A549 (cell line): ENCODE measurements around the gene XPNPEP3. TPM values are rescaled to one million over a fixed set of nuclear protein-coding genes. Genes with fewer than 3 reads are reported as not detected.
"Not testable (repeated sequence)": the region's sequence is repeated elsewhere in the genome, so short reads cannot be mapped to it uniquely, and the experiment has no call there.

Experiments
- ATAC-seq, 2 experiments: fragments of 200-7000 bp in 1 of 2; fragments of >200 bp in 1 of 2; cut with Nextera tagmentation in 1 of 2; cut with Tn5 transposase in 1 of 2; 3 replicates each; pipeline versions ENCODE4 v1.8.0 to v1.9.1; 2018 to 2020; ENCODE audit warnings: mild to moderate bottlenecking in 1 of 2, moderate library complexity in 1 of 2
- CTCF ChIA-PET: fragments of 300-600 bp; sonication (Branson Sonifier 250); formaldehyde crosslinking; extraction: SDS; loops from one replicate; lab custom pipeline; 2021; ENCODE audit warnings: antibody characterized with exemption, inconsistent platforms; lab: Yijun Ruan, JAX
- POLR2A ChIA-PET: fragments of 350-600 bp; formaldehyde crosslinking; extraction: SDS; loops from one replicate; lab custom pipeline; 2021; ENCODE audit warnings: antibody characterized with exemption, inconsistent platforms; lab: Yijun Ruan, JAX
- DNase-seq, 2 experiments: peaks; one replicate each; pipeline versions ENCODE4 v3.0.0 to v3.0.0-alpha.2; 2011 to 2016; ENCODE audit warnings: low read depth in 1 of 2, low spot score in 1 of 2
- FAIRE-seq: peaks from 2 replicates; lab custom pipeline; 2011; peaks lifted over from hg19 to GRCh38; lab: Jason Lieb, UNC
- H3K27ac ChIP-seq, 2 experiments: fragments of >200 bp; sonication (Bioruptor Twin); formaldehyde crosslinking; 3 replicates each; pipeline ENCODE4 v1.5.1; 2016 to 2017
- H3K4me1 ChIP-seq: fragments of >200 bp; sonication (Bioruptor Twin); formaldehyde crosslinking; 3 replicates; pipeline ENCODE4 v1.6.1; 2016
- H3K4me2 ChIP-seq: fragments of >200 bp; sonication (Bioruptor Twin); formaldehyde crosslinking; 3 replicates; pipeline ENCODE4 v1.6.1; 2016
- H3K4me3 ChIP-seq: fragments of >200 bp; sonication (Bioruptor Twin); formaldehyde crosslinking; 3 replicates; pipeline ENCODE4 v1.5.1; 2016
- H3K9me3 ChIP-seq: fragments of >200 bp; sonication (Bioruptor Twin); formaldehyde crosslinking; 3 replicates; pipeline ENCODE4 v1.6.1; 2016
- BHLHE40 ChIP-seq: IDR thresholded peaks from 2 replicates; pipeline ENCODE4 v1.6.1; 2012; ENCODE audit warnings: low read depth, low read length, inconsistent platforms
- CBX2 ChIP-seq: fragments of 200-600 bp; sonication (generic); IDR thresholded peaks from 2 replicates; pipeline ENCODE4 v1.6.1; 2016; ENCODE audit warnings: low read depth, mild to moderate bottlenecking, borderline replicate concordance
- EHF ChIP-seq: fragments of 250-450 bp; sonication (Bioruptor Pico); IDR thresholded peaks from 2 replicates; pipeline ENCODE4 v1.5.0; 2020; ENCODE audit warnings: mild to moderate bottlenecking
- ESRRA ChIP-seq: fragments of 150-350 bp; IDR thresholded peaks from 2 replicates; pipeline ENCODE4 v1.6.1; 2014; ENCODE audit warnings: mild to moderate bottlenecking, low read length, borderline replicate concordance
- FOSB ChIP-seq: fragments of 250-450 bp; sonication (Bioruptor Pico); IDR thresholded peaks from 2 replicates; pipeline ENCODE4 v1.5.0; 2020; ENCODE audit warnings: mild to moderate bottlenecking, moderate library complexity
- FOSL2 ChIP-seq, 2 experiments: fragments of 450-650 bp in 1 of 2; fragments of >200 bp in 1 of 2; sonication (Bioruptor Twin) in 1 of 2; formaldehyde crosslinking; IDR thresholded peaks; 2 replicates each; pipeline versions ENCODE4 v1.5.0 to v1.6.1; 2016 to 2020; ENCODE audit warnings: mild to moderate bottlenecking in 1 of 2, moderate library complexity in 1 of 2
- FOXS1 ChIP-seq: fragments of 250-450 bp; sonication (Bioruptor Pico); IDR thresholded peaks from 2 replicates; pipeline ENCODE4 v1.5.0; 2020; ENCODE audit warnings: mild to moderate bottlenecking, moderate library complexity
- GATA3 ChIP-seq: IDR thresholded peaks from 2 replicates; pipeline ENCODE4 v1.6.1; 2012; ENCODE audit warnings: borderline replicate concordance
- HEYL ChIP-seq: fragments of 250-450 bp; sonication (Bioruptor Pico); IDR thresholded peaks from 2 replicates; pipeline ENCODE4 v1.8.0; 2021; ENCODE audit warnings: mild to moderate bottlenecking, moderate library complexity
- HOXA7 ChIP-seq: fragments of 250-450 bp; sonication (Bioruptor Pico); IDR thresholded peaks from 2 replicates; pipeline ENCODE4 v1.5.0; 2020; ENCODE audit warnings: mild to moderate bottlenecking, moderate library complexity
- HOXB5 ChIP-seq: fragments of 250-450 bp; sonication (Bioruptor Pico); IDR thresholded peaks from 2 replicates; pipeline ENCODE4 v1.5.0; 2020; ENCODE audit warnings: mild to moderate bottlenecking, moderate library complexity
- JUNB ChIP-seq: fragments of >200 bp; sonication (Bioruptor Twin); formaldehyde crosslinking; IDR thresholded peaks from 2 replicates; pipeline ENCODE4 v1.6.1; 2016
- MAFK ChIP-seq: fragments of 450-650 bp; IDR thresholded peaks from 2 replicates; pipeline ENCODE4 v1.6.1; 2014; ENCODE audit not compliant: partially characterized antibody
- MYC ChIP-seq: IDR thresholded peaks from 2 replicates; pipeline ENCODE4 v1.6.1; 2012; ENCODE audit warnings: mild to moderate bottlenecking, inconsistent platforms, low read length, improper control_type of control experiment, borderline replicate concordance
- RAD21 ChIP-seq, 2 experiments: fragments of >200 bp in 1 of 2; sonication (Bioruptor Twin) in 1 of 2; formaldehyde crosslinking in 1 of 2; IDR thresholded peaks in 1 of 2; conservative IDR thresholded peaks in 1 of 2; 2 replicates in 1 of 2; 3 replicates in 1 of 2; pipeline ENCODE4 v1.6.1; 2012 to 2018; ENCODE audit warnings: inconsistent platforms in 1 of 2
- SMC3 ChIP-seq: fragments of >200 bp; sonication (Bioruptor Twin); formaldehyde crosslinking; IDR thresholded peaks from 3 replicates; pipeline ENCODE4 v1.6.1; 2018; ENCODE audit warnings: inconsistent platforms
- WGBS: methylation state at CpG from one replicate; pipeline ENCODE4 v1.1.6; 2017; ENCODE audit errors: missing lambda C conversion rate; 5-methylcytosine and 5-hydroxymethylcytosine counted together
- polyA plus RNA-seq, 4 experiments: library from polyadenylated mRNA; depleted of rRNA in 3 of 4; stranded (reverse); fragments of >200 nt; fragmentation: RNase III in 1 of 4; extraction: RNeasy Plus Mini Kit Qiagen cat#74134 plus additional on column Dnase treatment in 1 of 4; gene quantifications; 2 replicates in 3 of 4; 3 replicates in 1 of 4; pipeline ENCODE4 v1.2.3, GENCODE V29; 2011 to 2017
- TF ChIP-seq, protein P1 (sequence below): fragments of 200-600 bp; sonication (generic); IDR thresholded peaks from 2 replicates; pipeline ENCODE4 v1.6.1; 2016; ENCODE audit warnings: antibody characterized with exemption, mild to moderate bottlenecking, moderate library complexity

The XPNPEP3 gene
- polyA plus RNA-seq, 2 of the 4 experiments (the other 2 are of a cell fraction): 12.7 to 23.3 TPM

DNA sequence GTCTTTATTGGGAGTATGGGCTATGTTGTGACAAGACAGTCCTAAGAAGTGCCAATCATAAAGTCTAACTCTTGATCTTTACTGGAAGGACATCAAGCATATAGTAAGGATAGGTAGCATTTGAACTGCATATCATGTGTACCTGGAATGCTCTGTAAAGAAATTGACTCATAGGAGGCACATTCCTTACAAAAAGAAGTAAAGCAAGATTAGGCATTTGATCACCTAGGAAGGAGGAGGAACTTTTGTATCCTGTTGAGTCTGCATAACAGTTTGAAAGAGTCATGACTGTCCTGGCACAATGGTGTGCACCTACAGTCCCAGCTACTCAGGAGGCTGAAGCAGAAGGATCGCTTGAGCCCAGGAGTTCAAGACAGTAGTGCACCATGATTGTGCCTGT lies 47.2 kb downstream of the XPNPEP3 start:
- H3K4me3 ChIP-seq: no peak overlapping the region
- ATAC-seq: no peak
- DNase-seq: no peak
- FAIRE-seq: no peak
- H3K4me1 ChIP-seq: no peaks in the 10 kb centered on the region
- ChIA-PET POLR2A (no interaction called here), CTCF (interaction anchor here (1.2 kb wide), 1 partner anchor 19 kb away, joined by 4 read pairs; no protein-coding TSS in a partner anchor)
- no peaks in the 10 kb centered on the region for H3K9me3 ChIP-seq
- WGBS: 100% methylated on average over 1 of the region's 1 CpG
- no peak overlapping the region for H3K4me2 ChIP-seq
- TF ChIP-seq HEYL (CRISPR knock-in tag) (no peak), HOXB5 (CRISPR knock-in tag) (no peak), FOXS1 (CRISPR knock-in tag) (no peak), ESRRA (no peak), GATA3 (no peak), MYC (no peak), HOXA7 (CRISPR knock-in tag) (no peak), BHLHE40 (no peak), SMC3 (no peak), CBX2 (no peak), MAFK (no peak), FOSB (CRISPR knock-in tag) (no peak), FOSL2 (IDR thresholded peaks at IDR 0.05) (no peak), FOSL2 (CRISPR knock-in tag; IDR thresholded peaks at IDR 0.05) (no peak)
- TF ChIP-seq, protein P1, sequence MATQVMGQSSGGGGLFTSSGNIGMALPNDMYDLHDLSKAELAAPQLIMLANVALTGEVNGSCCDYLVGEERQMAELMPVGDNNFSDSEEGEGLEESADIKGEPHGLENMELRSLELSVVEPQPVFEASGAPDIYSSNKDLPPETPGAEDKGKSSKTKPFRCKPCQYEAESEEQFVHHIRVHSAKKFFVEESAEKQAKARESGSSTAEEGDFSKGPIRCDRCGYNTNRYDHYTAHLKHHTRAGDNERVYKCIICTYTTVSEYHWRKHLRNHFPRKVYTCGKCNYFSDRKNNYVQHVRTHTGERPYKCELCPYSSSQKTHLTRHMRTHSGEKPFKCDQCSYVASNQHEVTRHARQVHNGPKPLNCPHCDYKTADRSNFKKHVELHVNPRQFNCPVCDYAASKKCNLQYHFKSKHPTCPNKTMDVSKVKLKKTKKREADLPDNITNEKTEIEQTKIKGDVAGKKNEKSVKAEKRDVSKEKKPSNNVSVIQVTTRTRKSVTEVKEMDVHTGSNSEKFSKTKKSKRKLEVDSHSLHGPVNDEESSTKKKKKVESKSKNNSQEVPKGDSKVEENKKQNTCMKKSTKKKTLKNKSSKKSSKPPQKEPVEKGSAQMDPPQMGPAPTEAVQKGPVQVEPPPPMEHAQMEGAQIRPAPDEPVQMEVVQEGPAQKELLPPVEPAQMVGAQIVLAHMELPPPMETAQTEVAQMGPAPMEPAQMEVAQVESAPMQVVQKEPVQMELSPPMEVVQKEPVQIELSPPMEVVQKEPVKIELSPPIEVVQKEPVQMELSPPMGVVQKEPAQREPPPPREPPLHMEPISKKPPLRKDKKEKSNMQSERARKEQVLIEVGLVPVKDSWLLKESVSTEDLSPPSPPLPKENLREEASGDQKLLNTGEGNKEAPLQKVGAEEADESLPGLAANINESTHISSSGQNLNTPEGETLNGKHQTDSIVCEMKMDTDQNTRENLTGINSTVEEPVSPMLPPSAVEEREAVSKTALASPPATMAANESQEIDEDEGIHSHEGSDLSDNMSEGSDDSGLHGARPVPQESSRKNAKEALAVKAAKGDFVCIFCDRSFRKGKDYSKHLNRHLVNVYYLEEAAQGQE: no peak
- no peak overlapping the region for H3K27ac ChIP-seq

DNA sequence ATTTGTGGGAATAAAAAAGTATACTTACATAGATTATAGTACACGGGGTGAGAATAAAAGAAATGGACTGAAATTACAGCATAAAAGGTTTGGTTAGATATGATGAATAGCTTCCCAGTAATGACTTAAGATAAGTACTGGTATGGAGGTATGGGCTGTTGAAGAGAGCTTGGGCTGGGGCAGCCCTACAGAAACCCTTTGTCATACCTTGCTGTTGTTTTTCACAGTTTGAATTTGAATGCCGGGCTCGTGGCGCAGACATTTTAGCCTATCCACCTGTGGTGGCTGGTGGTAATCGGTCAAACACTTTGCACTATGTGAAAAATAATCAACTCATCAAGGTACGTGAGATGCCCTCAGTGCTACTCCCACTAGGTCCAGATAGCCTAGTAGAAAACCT lies 51.9 kb downstream of the XPNPEP3 start:
- H3K9me3 ChIP-seq: no peaks in the 10 kb centered on the region
- no peak for DNase-seq
- WGBS: 96% methylated on average over 6 of the region's 6 CpGs
- TF ChIP-seq RAD21 (conservative IDR thresholded peaks at IDR 0.05 in 1 of 2, IDR thresholded peaks at IDR 0.05 in 1 of 2) (no peak), EHF (CRISPR knock-in tag) (no peak), FOSL2 (IDR thresholded peaks at IDR 0.05) (no peak), FOSL2 (CRISPR knock-in tag; IDR thresholded peaks at IDR 0.05) (no peak)
- TF ChIP-seq, all 56 proteins: peak for 0
- Histone ChIP-seq H3K4me2 (no peak overlapping the region), H3K27ac (no peak overlapping the region), H3K4me3 (no peak overlapping the region), H3K4me1 (no peaks in the 10 kb centered on the region)
- POLR2A ChIA-PET: no interaction called here
- ATAC-seq: no peak
- FAIRE-seq: no peak
- CTCF ChIA-PET: interaction anchor here (1.9 to 2.2 kb wide), 2 partner anchors 9 to 14 kb away, joined by 5 to 7 read pairs; no protein-coding TSS in a partner anchor

DNA sequence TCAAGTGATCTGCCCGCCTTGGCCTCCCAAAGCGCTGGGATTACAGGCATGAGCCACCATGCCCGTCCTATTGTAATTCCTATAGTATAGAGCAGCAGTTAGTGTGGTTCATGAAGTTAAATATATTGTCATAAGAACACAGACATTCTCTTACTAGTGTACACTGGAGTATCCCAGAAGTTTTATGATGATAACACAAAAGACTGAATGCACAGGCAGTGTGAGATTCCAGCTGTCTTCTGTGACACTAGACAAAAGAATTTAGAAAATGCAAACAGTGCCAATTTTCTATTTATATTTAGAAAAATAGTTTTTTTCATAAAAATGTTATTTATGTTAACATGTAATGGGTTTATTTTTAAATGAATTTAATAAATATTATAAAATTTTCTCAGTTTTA lies 54.8 kb downstream of the XPNPEP3 start:
- no peak for DNase-seq
- FAIRE-seq: no peak
- H3K4me2 ChIP-seq: no peak overlapping the region
- H3K4me3 ChIP-seq: no peak overlapping the region
- no peaks in the 10 kb centered on the region for H3K4me1 ChIP-seq
- no peaks in the 10 kb centered on the region for H3K9me3 ChIP-seq
- POLR2A ChIA-PET: no interaction called here
- CTCF ChIA-PET: interaction anchor here (1.1 to 1.9 kb wide), 2 partner anchors 10 to 11 kb away, joined by 4 to 6 read pairs; no protein-coding TSS in a partner anchor
- H3K27ac ChIP-seq: no peak overlapping the region
- WGBS: 93% methylated on average over 3 of the region's 3 CpGs
- no peak for TF ChIP-seq JUNB
- ATAC-seq: no peak

DNA sequence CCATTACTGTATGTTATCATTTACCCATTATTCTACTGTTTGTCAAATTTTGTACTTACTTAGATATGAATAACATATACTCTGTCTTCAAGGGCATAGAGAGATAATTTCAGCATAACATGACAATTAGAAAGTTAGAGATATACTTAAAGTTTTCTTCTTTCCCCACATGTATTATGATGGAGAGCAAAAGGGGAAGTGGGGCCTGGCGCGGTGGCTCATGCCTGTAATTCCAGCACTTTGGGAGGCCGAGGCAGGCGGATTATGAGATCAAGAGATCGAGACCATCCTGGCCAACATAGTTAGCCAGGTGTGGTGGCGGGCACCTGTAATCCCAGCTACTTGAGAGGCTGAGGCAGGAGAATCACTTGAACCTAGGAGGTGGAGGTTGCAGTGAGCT lies 56.0 kb downstream of the XPNPEP3 start:
- H3K4me2 ChIP-seq, DNase-seq, H3K4me1 ChIP-seq, H3K4me3 ChIP-seq, FAIRE-seq, ATAC-seq, H3K9me3 ChIP-seq, H3K27ac ChIP-seq, POLR2A ChIA-PET: not testable (repeated sequence)
- 100% methylated on average over 6 of the region's 6 CpGs for WGBS
- CTCF ChIA-PET: interaction anchor here (1.1 kb wide), 1 partner anchor 10 kb away, joined by 4 read pairs; no protein-coding TSS in a partner anchor
